HEK293T (cell line): Measurements from ENCODE around the gene ADAMTS9.
A peak's percentile ranks its signal among the peaks of the same experiment; 100 is the strongest.

ENCODE experiments used
- CTCF ChIA-PET: fragments of 350-600 bp; formaldehyde crosslinking; extraction: SDS; loops from one replicate; lab custom pipeline; 2021; ENCODE audit warnings: antibody characterized with exemption, inconsistent platforms; lab: Yijun Ruan, JAX
- POLR2A ChIA-PET: fragments of 350-600 bp; formaldehyde crosslinking; extraction: SDS; loops from one replicate; lab custom pipeline; 2020; ENCODE audit warnings: antibody characterized with exemption, inconsistent platforms; lab: Yijun Ruan, JAX
- DNase-seq: peaks from one replicate; pipeline ENCODE4 v3.0.0; 2012; ENCODE audit warnings: mixed read lengths; ENCODE audit errors: extremely low spot score
- ARNT ChIP-seq: fragments of 450-650 bp; IDR thresholded peaks from 2 replicates; pipeline ENCODE4 v1.6.1; 2017; ENCODE audit warnings: mild to moderate bottlenecking
- BHLHE40 ChIP-seq: fragments of 450-650 bp; IDR thresholded peaks from 2 replicates; pipeline ENCODE4 v1.6.1; 2016; ENCODE audit warnings: mild to moderate bottlenecking, moderate library complexity, borderline replicate concordance
- CTBP1 ChIP-seq: fragments of 450-650 bp; IDR thresholded peaks from 2 replicates; pipeline ENCODE4 v1.6.1; 2016; ENCODE audit warnings: borderline replicate concordance
- ELF4 ChIP-seq: fragments of 450-650 bp; IDR thresholded peaks from 2 replicates; pipeline ENCODE4 v1.6.1; 2017; ENCODE audit warnings: antibody characterized with exemption
- FOXA1 ChIP-seq: fragments of 450-650 bp; IDR thresholded peaks from 2 replicates; pipeline ENCODE4 v1.6.1; 2016; ENCODE audit warnings: mild to moderate bottlenecking
- FOXK2 ChIP-seq: fragments of 450-650 bp; IDR thresholded peaks from 2 replicates; pipeline ENCODE4 v1.6.1; 2016; ENCODE audit warnings: mild to moderate bottlenecking
- FOXM1 ChIP-seq: fragments of 450-650 bp; IDR thresholded peaks from 2 replicates; pipeline ENCODE4 v1.6.1; 2017; ENCODE audit warnings: mild to moderate bottlenecking, borderline replicate concordance
- HDGF ChIP-seq: fragments of 450-650 bp; IDR thresholded peaks from 2 replicates; pipeline ENCODE4 v1.6.1; 2017; ENCODE audit warnings: antibody characterized with exemption, borderline replicate concordance
- L3MBTL2 ChIP-seq: fragments of 450-650 bp; conservative IDR thresholded peaks from 2 replicates; pipeline ENCODE4 v1.6.1; 2016; ENCODE audit warnings: mild to moderate bottlenecking
- LEF1 ChIP-seq: fragments of 450-650 bp; IDR thresholded peaks from 2 replicates; pipeline ENCODE4 v1.6.1; 2017; ENCODE audit warnings: mild to moderate bottlenecking, borderline replicate concordance
- NFRKB ChIP-seq: fragments of 450-650 bp; IDR thresholded peaks from 2 replicates; pipeline ENCODE4 v1.6.1; 2016; ENCODE audit warnings: mild to moderate bottlenecking, moderate library complexity
- PKNOX1 ChIP-seq: fragments of 450-650 bp; IDR thresholded peaks from 2 replicates; pipeline ENCODE4 v1.6.1; 2016
- SP1 ChIP-seq: fragments of 450-650 bp; IDR thresholded peaks from 2 replicates; pipeline ENCODE4 v1.6.1; 2017
- SUZ12 ChIP-seq: fragments of 450-650 bp; IDR thresholded peaks from 2 replicates; pipeline ENCODE4 v1.6.1; 2016; ENCODE audit warnings: mild to moderate bottlenecking
- TARDBP ChIP-seq: fragments of 450-650 bp; IDR thresholded peaks from 2 replicates; pipeline ENCODE4 v1.6.1; 2016
- ZNF384 ChIP-seq: fragments of 450-650 bp; IDR thresholded peaks from 2 replicates; pipeline ENCODE4 v1.6.1; 2016

The ADAMTS9 gene, protein sequence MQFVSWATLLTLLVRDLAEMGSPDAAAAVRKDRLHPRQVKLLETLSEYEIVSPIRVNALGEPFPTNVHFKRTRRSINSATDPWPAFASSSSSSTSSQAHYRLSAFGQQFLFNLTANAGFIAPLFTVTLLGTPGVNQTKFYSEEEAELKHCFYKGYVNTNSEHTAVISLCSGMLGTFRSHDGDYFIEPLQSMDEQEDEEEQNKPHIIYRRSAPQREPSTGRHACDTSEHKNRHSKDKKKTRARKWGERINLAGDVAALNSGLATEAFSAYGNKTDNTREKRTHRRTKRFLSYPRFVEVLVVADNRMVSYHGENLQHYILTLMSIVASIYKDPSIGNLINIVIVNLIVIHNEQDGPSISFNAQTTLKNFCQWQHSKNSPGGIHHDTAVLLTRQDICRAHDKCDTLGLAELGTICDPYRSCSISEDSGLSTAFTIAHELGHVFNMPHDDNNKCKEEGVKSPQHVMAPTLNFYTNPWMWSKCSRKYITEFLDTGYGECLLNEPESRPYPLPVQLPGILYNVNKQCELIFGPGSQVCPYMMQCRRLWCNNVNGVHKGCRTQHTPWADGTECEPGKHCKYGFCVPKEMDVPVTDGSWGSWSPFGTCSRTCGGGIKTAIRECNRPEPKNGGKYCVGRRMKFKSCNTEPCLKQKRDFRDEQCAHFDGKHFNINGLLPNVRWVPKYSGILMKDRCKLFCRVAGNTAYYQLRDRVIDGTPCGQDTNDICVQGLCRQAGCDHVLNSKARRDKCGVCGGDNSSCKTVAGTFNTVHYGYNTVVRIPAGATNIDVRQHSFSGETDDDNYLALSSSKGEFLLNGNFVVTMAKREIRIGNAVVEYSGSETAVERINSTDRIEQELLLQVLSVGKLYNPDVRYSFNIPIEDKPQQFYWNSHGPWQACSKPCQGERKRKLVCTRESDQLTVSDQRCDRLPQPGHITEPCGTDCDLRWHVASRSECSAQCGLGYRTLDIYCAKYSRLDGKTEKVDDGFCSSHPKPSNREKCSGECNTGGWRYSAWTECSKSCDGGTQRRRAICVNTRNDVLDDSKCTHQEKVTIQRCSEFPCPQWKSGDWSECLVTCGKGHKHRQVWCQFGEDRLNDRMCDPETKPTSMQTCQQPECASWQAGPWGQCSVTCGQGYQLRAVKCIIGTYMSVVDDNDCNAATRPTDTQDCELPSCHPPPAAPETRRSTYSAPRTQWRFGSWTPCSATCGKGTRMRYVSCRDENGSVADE (N-terminal part only)

DNA sequence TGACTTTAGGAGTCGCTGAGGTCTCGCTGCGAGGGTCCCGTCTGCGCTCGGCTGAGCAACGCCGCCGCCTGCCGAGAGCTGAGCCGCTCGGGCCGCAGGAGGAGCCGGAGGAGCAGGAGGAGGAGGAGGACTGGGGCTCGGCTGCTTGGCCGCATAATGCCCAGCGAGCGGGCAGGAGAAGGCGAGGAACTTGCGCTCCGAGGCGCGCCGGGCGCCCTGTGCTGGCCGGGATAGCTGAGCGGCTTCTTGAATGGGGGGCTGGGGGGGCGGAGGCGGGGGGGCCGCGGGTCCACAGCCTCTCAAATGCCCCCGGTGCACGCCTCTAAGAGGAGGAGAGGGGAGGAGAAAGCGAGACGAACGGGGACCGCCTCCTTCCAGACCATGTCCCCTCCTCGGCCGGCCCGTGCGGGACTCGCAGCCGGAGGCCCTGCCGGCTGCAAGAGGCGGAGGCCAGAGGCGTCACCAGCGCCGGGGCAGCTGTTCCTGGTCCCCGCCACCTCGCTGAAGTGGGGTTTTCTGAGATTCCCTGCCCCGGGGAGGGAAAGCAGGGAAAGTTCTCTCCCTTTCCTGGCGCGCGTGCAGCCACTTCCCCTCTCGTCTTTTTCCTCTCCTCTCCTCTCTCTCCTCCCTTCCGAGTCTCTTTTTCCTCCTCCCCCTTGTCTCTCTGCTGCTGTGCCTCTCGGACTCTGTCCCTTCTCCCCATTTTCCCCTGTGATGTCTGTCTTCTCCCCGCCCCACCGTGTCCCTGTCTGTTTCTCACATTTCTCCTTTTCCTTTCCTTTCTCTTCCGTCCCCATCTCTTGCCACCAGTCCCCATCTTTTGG lies at the start of gene ADAMTS9:
Gene ADAMTS9 (minus strand): TSS at position 220 of the 824 bp plus-strand sequence. CDS start 343 bp downstream, outside the sequence.
- TF ChIP-seq HDGF (no peak), SUZ12 (no peak), ARNT (no peak), ELF4 (no peak), SP1 (no peak), CTBP1 (no peak), LEF1 (no peak), PKNOX1 (no peak), TARDBP (no peak), FOXK2 (no peak), FOXM1 (no peak; the same call in 1 of the 2 replicates), ZNF384 (no peak), L3MBTL2 (no peak; the same call in 1 of the 2 replicates), NFRKB (no peak), BHLHE40 (no peak), FOXA1 (no peak)
- POLR2A ChIA-PET: no interaction called here
- CTCF ChIA-PET: interaction anchor here (1.0 kb wide), 1 partner anchor 112 kb away, joined by 3 read pairs; no protein-coding TSS in a partner anchor
- DNase-seq: peak; percentile 61

DNA sequence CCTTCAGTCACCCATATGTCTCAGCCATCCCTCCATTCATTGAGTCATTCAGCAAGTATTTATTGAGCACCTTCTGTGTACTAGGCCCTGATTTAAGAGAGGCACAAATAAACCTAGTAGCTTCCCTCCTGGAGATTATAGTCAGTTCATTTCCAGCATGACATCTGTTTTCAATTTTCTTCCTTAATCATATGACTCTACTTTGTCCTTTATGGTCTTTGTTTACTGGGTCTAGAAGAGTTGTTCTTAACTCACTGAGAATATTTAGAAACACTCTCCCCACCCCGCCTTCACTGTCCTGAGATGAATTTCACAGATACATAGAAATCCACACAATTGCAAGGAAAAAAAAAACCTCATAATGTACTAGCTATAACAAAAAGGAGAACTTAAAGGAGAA lies 44.8 kb upstream of the ADAMTS9 start:
- ChIA-PET CTCF (no interaction called here), POLR2A (no interaction called here)
- DNase-seq: no peak
- TF ChIP-seq PKNOX1: no peak
- no peak for TF ChIP-seq HDGF
- no peak for TF ChIP-seq LEF1
- TF ChIP-seq FOXM1: no peak
- TF ChIP-seq FOXA1: no peak
- no peak for TF ChIP-seq TARDBP
- no peak for TF ChIP-seq SUZ12
- TF ChIP-seq FOXK2: no peak
- no peak for TF ChIP-seq CTBP1
- TF ChIP-seq SP1: no peak
- no peak for TF ChIP-seq ELF4
- TF ChIP-seq ARNT: no peak
- TF ChIP-seq BHLHE40: no peak
- TF ChIP-seq L3MBTL2: no peak
- TF ChIP-seq ZNF384: no peak
- no peak for TF ChIP-seq NFRKB

GRCh38 chr3:64730681-64731080 lies 42.9 kb upstream of the ADAMTS9 start:
- POLR2A ChIA-PET: no interaction called here
- TF ChIP-seq PKNOX1: no peak
- TF ChIP-seq NFRKB: no peak
- TF ChIP-seq L3MBTL2: no peak
- no peak for TF ChIP-seq HDGF
- no peak for TF ChIP-seq TARDBP
- TF ChIP-seq BHLHE40: no peak
- no peak for TF ChIP-seq FOXM1
- TF ChIP-seq SP1: no peak
- no peak for TF ChIP-seq SUZ12
- no peak for TF ChIP-seq ELF4
- TF ChIP-seq ZNF384: no peak
- TF ChIP-seq LEF1: no peak
- no peak for TF ChIP-seq ARNT
- no peak for TF ChIP-seq CTBP1
- TF ChIP-seq FOXA1: no peak
- TF ChIP-seq FOXK2: no peak
- no peak for DNase-seq
- CTCF ChIA-PET: no interaction called here

DNA sequence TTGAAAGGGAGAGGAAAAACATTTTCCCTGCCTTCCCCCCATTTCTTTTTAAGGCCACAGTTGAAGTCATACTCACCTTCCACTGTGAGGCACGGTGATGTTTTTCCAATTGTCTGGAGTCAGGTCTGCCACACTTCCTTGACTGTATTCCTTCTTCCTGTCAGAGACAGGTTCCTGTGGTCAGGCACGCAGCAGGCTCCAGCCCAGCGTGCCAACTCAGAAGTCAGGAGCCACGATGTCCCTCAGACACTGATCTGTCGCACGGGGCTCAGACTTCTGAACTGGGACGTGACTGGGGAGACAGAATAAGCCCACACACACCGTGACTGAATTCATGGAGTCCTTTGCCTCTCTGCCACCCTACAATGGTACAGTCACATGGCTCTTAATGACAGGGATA lies 41.2 kb upstream of the ADAMTS9 start:
- TF ChIP-seq NFRKB (no peak), FOXA1 (no peak), SUZ12 (no peak), ZNF384 (no peak), PKNOX1 (no peak), FOXK2 (no peak), L3MBTL2 (no peak), CTBP1 (no peak), TARDBP (no peak), FOXM1 (no peak), SP1 (no peak), LEF1 (no peak), HDGF (no peak), BHLHE40 (no peak)
- CTCF ChIA-PET: no interaction called here
- no peak for DNase-seq
- POLR2A ChIA-PET: no interaction called here
